IMR-90 (cell line): Measurements from ENCODE around the gene LRRC61. TPM values are rescaled to one million over a fixed set of nuclear protein-coding genes. Genes with fewer than 3 reads are reported as not detected.
A peak's percentile ranks its signal among the peaks of the same experiment; 100 is the strongest.

Source experiments
- ATAC-seq: fragments of 200-7000 bp; cut with Tn5 transposase; 2 replicates; pipeline ENCODE4 v1.9.1; 2020; ENCODE audit warnings: low read depth, mild to moderate bottlenecking, moderate library complexity
- BruUV-seq: library from RNA; stranded (reverse); fragments of 400-500 nt; replicated peaks from 2 replicates; lab custom pipeline; 2021; lab: Mats Ljungman, UMichigan
- CTCF ChIA-PET: fragments of 300-600 bp; formaldehyde crosslinking; extraction: SDS; loops from one replicate; lab custom pipeline; 2021; ENCODE audit warnings: antibody characterized with exemption; lab: Yijun Ruan, JAX
- POLR2A ChIA-PET: fragments of 300-600 bp; sonication (Branson Sonifier 250); formaldehyde crosslinking; loops from one replicate; lab custom pipeline; 2022; ENCODE audit warnings: antibody characterized with exemption; ENCODE audit not compliant: unreplicated experiment; lab: Charles Lee
- DNase-seq: peaks from one replicate; pipeline ENCODE4 v3.0.0; 2013
- H2AFZ ChIP-seq: replicated peaks from 2 replicates; pipeline ENCODE3; 2013; ENCODE audit warnings: low read length, mild to moderate bottlenecking; ENCODE audit not compliant: poor library complexity
- H2AK5ac ChIP-seq: 2 replicates; pipeline ENCODE4 v1.6.1; 2013; ENCODE audit warnings: low read depth, low read length, inconsistent platforms
- H2AK9ac ChIP-seq: replicated peaks from 2 replicates; pipeline ENCODE3; 2013; ENCODE audit warnings: mild to moderate bottlenecking, low read depth, low read length, moderate library complexity; ENCODE audit not compliant: poor library complexity
- H2BK120ac ChIP-seq: 2 replicates; pipeline ENCODE4 v1.6.1; 2013; ENCODE audit warnings: low read depth, low read length, inconsistent platforms
- H2BK15ac ChIP-seq: 3 replicates; pipeline ENCODE4 v1.6.1; 2013; ENCODE audit warnings: low read depth, low read length, inconsistent platforms
- H2BK20ac ChIP-seq: 2 replicates; pipeline ENCODE4 v1.6.1; 2013; ENCODE audit warnings: low read depth, mild to moderate bottlenecking, inconsistent platforms, low read length, moderate library complexity
- H2BK5ac ChIP-seq: 2 replicates; pipeline ENCODE4 v1.6.1; 2013; ENCODE audit warnings: mild to moderate bottlenecking, low read depth, low read length, inconsistent platforms; ENCODE audit not compliant: poor library complexity, severe bottlenecking
- H3K14ac ChIP-seq: replicated peaks from 2 replicates; pipeline ENCODE4 v1.6.1; 2013; ENCODE audit warnings: low read depth, low read length, inconsistent platforms
- H3K18ac ChIP-seq: 2 replicates; pipeline ENCODE4 v1.6.1; 2013; ENCODE audit warnings: low read depth, low read length, control low read depth
- H3K23ac ChIP-seq: 2 replicates; pipeline ENCODE4 v1.6.1; 2013; ENCODE audit warnings: low read depth, low read length, inconsistent platforms
- H3K27ac ChIP-seq: 2 replicates; pipeline ENCODE4 v1.5.1; 2013; ENCODE audit warnings: mild to moderate bottlenecking, control low read depth, low read length; ENCODE audit not compliant: insufficient read depth
- H3K27me3 ChIP-seq: 2 replicates; pipeline ENCODE4 v1.6.1; 2013; ENCODE audit warnings: low read length; ENCODE audit not compliant: control insufficient read depth, insufficient read depth
- H3K36me3 ChIP-seq: 2 replicates; pipeline ENCODE4 v1.6.1; 2013; ENCODE audit warnings: low read length, mixed read lengths; ENCODE audit not compliant: control insufficient read depth, insufficient read depth
- H3K4ac ChIP-seq: 2 replicates; pipeline ENCODE4 v1.6.1; 2013; ENCODE audit warnings: low read depth, low read length, inconsistent platforms
- H3K4me1 ChIP-seq: 2 replicates; pipeline ENCODE4 v1.6.1; 2013; ENCODE audit warnings: low read length, mixed read lengths; ENCODE audit not compliant: control insufficient read depth, insufficient read depth
- H3K4me2 ChIP-seq: 2 replicates; pipeline ENCODE4 v1.6.1; 2013; ENCODE audit warnings: low read depth, mild to moderate bottlenecking, control low read depth, low read length, moderate library complexity
- H3K4me3 ChIP-seq: 2 replicates; pipeline ENCODE4 v1.5.1; 2013; ENCODE audit warnings: low read depth, mild to moderate bottlenecking, control low read depth, low read length, moderate library complexity; ENCODE audit not compliant: insufficient read depth
- H3K56ac ChIP-seq: 2 replicates; pipeline ENCODE4 v1.6.1; 2013; ENCODE audit warnings: low read length, inconsistent platforms; ENCODE audit not compliant: insufficient read depth; ENCODE audit errors: extremely low read depth
- H3K79me1 ChIP-seq, 2 experiments: 2 replicates each; pipeline ENCODE4 v1.6.1; 2013; ENCODE audit warnings: low read length in 2 of 2, inconsistent platforms in 1 of 2, low read depth in 1 of 2
- H3K9ac ChIP-seq: 2 replicates; pipeline ENCODE4 v1.6.1; 2013; ENCODE audit warnings: low read depth, low read length, control low read depth
- H3K9me1 ChIP-seq: 2 replicates; pipeline ENCODE4 v1.6.1; 2013; ENCODE audit warnings: low read length, inconsistent platforms; ENCODE audit not compliant: insufficient read depth
- H3K9me3 ChIP-seq: 2 replicates; pipeline ENCODE4 v1.6.1; 2013; ENCODE audit warnings: low read length; ENCODE audit not compliant: control insufficient read depth, insufficient read depth
- H4K20me1 ChIP-seq: 2 replicates; pipeline ENCODE4 v1.6.1; 2013; ENCODE audit warnings: low read length, inconsistent platforms; ENCODE audit not compliant: insufficient read depth
- H4K5ac ChIP-seq: 2 replicates; pipeline ENCODE4 v1.6.1; 2013; ENCODE audit warnings: mild to moderate bottlenecking, low read depth, low read length, control low read depth
- H4K8ac ChIP-seq, 2 experiments: 2 replicates each; pipeline ENCODE4 v1.6.1; 2013; ENCODE audit warnings: low read depth in 2 of 2, low read length in 2 of 2, control low read depth in 1 of 2, inconsistent platforms in 1 of 2
- H4K91ac ChIP-seq: 2 replicates; pipeline ENCODE4 v1.6.1; 2013; ENCODE audit warnings: low read depth, low read length, inconsistent platforms; ENCODE audit not compliant: insufficient read depth
- BHLHE40 ChIP-seq: fragments of 150-350 bp; IDR thresholded peaks from 2 replicates; pipeline ENCODE4 v1.6.1; 2016; ENCODE audit warnings: mild to moderate bottlenecking, low read depth, low read length
- CEBPB ChIP-seq: IDR thresholded peaks from 2 replicates; pipeline ENCODE4 v1.6.1; 2012; ENCODE audit warnings: low read depth, low read length, improper control_type of control experiment
- CHD1 ChIP-seq: IDR thresholded peaks from 2 replicates; pipeline ENCODE4 v1.6.1; 2012; ENCODE audit warnings: low read depth, low read length, improper control_type of control experiment
- FOS ChIP-seq: fragments of 150-350 bp; IDR thresholded peaks from 2 replicates; pipeline ENCODE4 v1.6.1; 2016; ENCODE audit warnings: low read depth, low read length
- MAFK ChIP-seq: IDR thresholded peaks from 2 replicates; pipeline ENCODE4 v1.6.1; 2012; ENCODE audit warnings: low read depth, low read length, improper control_type of control experiment
- MAZ ChIP-seq: IDR thresholded peaks from 2 replicates; pipeline ENCODE4 v1.6.1; 2012; ENCODE audit warnings: low read depth, mild to moderate bottlenecking, low read length, improper control_type of control experiment, moderate library complexity, borderline replicate concordance
- MXI1 ChIP-seq: IDR thresholded peaks from 2 replicates; pipeline ENCODE4 v1.6.1; 2012; ENCODE audit warnings: low read depth, mild to moderate bottlenecking, low read length, moderate library complexity, borderline replicate concordance
- POLR2A ChIP-seq: IDR thresholded peaks from 2 replicates; pipeline ENCODE4 v1.6.1; 2012; ENCODE audit warnings: mild to moderate bottlenecking, low read depth, low read length
- RCOR1 ChIP-seq: IDR thresholded peaks from 2 replicates; pipeline ENCODE4 v1.6.1; 2012; ENCODE audit warnings: mild to moderate bottlenecking, low read length, improper control_type of control experiment; ENCODE audit not compliant: insufficient replicate concordance
- RFX5 ChIP-seq: IDR thresholded peaks from 2 replicates; pipeline ENCODE4 v1.8.0; 2012; ENCODE audit warnings: low read depth, mild to moderate bottlenecking, low read length, moderate library complexity
- WGBS, 2 experiments: methylation state at CpG; one replicate each; pipeline versions ENCODE4 v1.1.5 to v1.1.7; 2013; ENCODE audit warnings: missing lambda C conversion rate in 2 of 2; ENCODE audit not compliant: insufficient read length in 1 of 2; ENCODE audit errors: extremely low coverage in 2 of 2; 5-methylcytosine and 5-hydroxymethylcytosine counted together
- dilution Hi-C: fragments of 300-500 bp; cut with HindIII; formaldehyde crosslinking; loops from one replicate; pipeline ENCODE4 v1.14.3; 2018; ENCODE audit warnings: low sequenced_read_pairs; ENCODE audit not compliant: unreplicated experiment
- in situ Hi-C: fragments of 300-500 bp; cut with MboI; formaldehyde crosslinking; loops from 3 replicates; pipeline ENCODE4 v1.14.3; 2019; ENCODE audit warnings: low sequenced_read_pairs, inconsistent platforms, mixed read lengths
- intact Hi-C: fragments of 100-400 bp; cut with micrococcal nuclease; formaldehyde crosslinking; loops from 2 replicates; pipeline ENCODE4 v1.10.0; 2022
- polyA plus RNA-seq, 3 experiments: library from polyadenylated mRNA; depleted of rRNA; stranded (reverse); fragments of >200 nt; gene quantifications; 2 replicates each; pipeline ENCODE4 v1.2.3, GENCODE V29; 2012; ENCODE audit warnings: low replicate concordance in 1 of 3
- total RNA-seq: library from RNA; depleted of rRNA; stranded (reverse); fragments of >200 nt; gene quantifications from 2 replicates; pipeline ENCODE4 v1.2.3, GENCODE V29; 2012
- TF ChIP-seq, protein P1 (sequence below): fragments of 150-350 bp; IDR thresholded peaks from 2 replicates; pipeline ENCODE4 v1.6.1; 2017; ENCODE audit warnings: mild to moderate bottlenecking, antibody characterized with exemption, low read length, low read depth
- TF ChIP-seq, protein P2 (sequence below): fragments of 150-350 bp; IDR thresholded peaks from 2 replicates; pipeline ENCODE4 v1.6.1; 2016; ENCODE audit warnings: low read depth, mild to moderate bottlenecking, low read length, moderate library complexity, borderline replicate concordance
- TF ChIP-seq, protein P3 (sequence below): conservative IDR thresholded peaks from 2 replicates; pipeline ENCODE4 v1.5.1; 2012; ENCODE audit warnings: mild to moderate bottlenecking, low read depth, low read length, improper control_type of control experiment

Gene LRRC61
- total and polyA plus RNA-seq, 2 of the 4 experiments (the other 2 are of a cell fraction): 0.07 TPM; not detected in 1

DNA sequence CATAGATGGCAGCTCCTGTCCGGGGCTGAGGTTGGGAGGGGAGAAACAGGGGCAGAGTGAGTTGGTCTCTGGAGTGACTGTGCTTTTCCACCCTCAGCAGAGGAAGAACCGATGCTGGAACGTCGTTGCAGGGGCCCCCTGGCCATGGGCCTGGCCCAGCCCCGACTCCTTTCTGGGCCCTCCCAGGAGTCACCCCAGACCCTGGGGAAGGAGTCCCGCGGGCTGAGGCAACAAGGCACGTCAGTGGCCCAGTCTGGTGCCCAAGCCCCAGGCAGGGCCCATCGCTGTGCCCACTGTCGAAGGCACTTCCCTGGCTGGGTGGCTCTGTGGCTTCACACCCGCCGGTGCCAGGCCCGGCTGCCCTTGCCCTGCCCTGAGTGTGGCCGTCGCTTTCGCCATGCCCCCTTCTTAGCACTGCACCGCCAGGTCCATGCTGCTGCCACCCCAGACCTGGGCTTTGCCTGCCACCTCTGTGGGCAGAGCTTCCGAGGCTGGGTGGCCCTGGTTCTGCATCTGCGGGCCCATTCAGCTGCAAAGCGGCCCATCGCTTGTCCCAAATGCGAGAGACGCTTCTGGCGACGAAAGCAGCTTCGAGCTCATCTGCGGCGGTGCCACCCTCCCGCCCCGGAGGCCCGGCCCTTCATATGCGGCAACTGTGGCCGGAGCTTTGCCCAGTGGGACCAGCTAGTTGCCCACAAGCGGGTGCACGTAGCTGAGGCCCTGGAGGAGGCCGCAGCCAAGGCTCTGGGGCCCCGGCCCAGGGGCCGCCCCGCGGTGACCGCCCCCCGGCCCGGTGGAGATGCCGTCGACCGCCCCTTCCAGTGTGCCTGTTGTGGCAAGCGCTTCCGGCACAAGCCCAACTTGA, 48.2 kb downstream of the LRRC61 start:
- Histone ChIP-seq H4K91ac (no peak overlapping the region), H3K9me1 (no peaks in the 10 kb centered on the region; the same call in 1 of the 2 replicates), H3K4me2 (no peak overlapping the region; the same call in 1 of the 2 replicates), H3K4me1 (peaks cover 18% of the 10 kb centered on the region), H3K4me3 (no peak overlapping the region), H3K4ac (peak overlapping the region; percentile 67), H3K79me1 (peaks cover 21 to 44% of the 10 kb centered on the region in 2 experiments; a peak in 3 of 4 replicates), H2AK5ac (no peak overlapping the region), H2BK15ac (no peak overlapping the region), H2BK120ac (no peak overlapping the region), H4K8ac (0 out of 4 replicates have a peak overlapping the region, but pooled peaks of 1 of the 2 experiments have one; percentile 5), H3K23ac (no peak overlapping the region), H2BK20ac (no peak overlapping the region; the same call in 1 of the 2 replicates), H4K5ac (no peak overlapping the region), H4K20me1 (peaks cover 9% of the 10 kb centered on the region), H2BK5ac (peak overlapping the region; percentile 31), H3K27ac (peak overlapping the region; percentile 63; the same call in 1 of the 2 replicates), H3K14ac (no peak overlapping the region), H3K9me3 (no peaks in the 10 kb centered on the region), H3K9ac (peak overlapping the region; percentile 20; the same call in 1 of the 2 replicates), H3K27me3 (no peaks in the 10 kb centered on the region), H2AK9ac (peak overlapping the region; percentile 80), H3K18ac (no peak overlapping the region), H2AFZ (peak overlapping the region; percentile 54), H3K56ac (no peak overlapping the region), H3K36me3 (peaks cover 38% of the 10 kb centered on the region)
- 92% methylated on average over 33 of the region's 48 CpGs; no CpG with 5 or more reads in 1 of the 2 experiments for WGBS, 2 experiments
- ChIA-PET POLR2A (interaction anchor here (0.5 kb wide), 1 partner anchor 18 kb away, joined by 3 read pairs; no protein-coding TSS in a partner anchor), CTCF (interaction anchor here (0.5 to 1.2 kb wide), 3 partner anchors 15 to 28 kb away, joined by 3 read pairs; no protein-coding TSS in a partner anchor)
- ATAC-seq: no peak
- dilution Hi-C loops (no loop called here), intact Hi-C loops (no loop called here), in situ Hi-C loops (no loop called here)
- DNase-seq: no peak
- no TSS peak for BruUV-seq
- TF ChIP-seq, protein P1, sequence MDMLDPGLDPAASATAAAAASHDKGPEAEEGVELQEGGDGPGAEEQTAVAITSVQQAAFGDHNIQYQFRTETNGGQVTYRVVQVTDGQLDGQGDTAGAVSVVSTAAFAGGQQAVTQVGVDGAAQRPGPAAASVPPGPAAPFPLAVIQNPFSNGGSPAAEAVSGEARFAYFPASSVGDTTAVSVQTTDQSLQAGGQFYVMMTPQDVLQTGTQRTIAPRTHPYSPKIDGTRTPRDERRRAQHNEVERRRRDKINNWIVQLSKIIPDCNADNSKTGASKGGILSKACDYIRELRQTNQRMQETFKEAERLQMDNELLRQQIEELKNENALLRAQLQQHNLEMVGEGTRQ: no peak
- no peak for TF ChIP-seq BHLHE40
- no peak for TF ChIP-seq MAZ
- TF ChIP-seq CEBPB: no peak
- no peak for TF ChIP-seq MAFK
- no peak for TF ChIP-seq RCOR1
- no peak for TF ChIP-seq MXI1
- TF ChIP-seq FOS: no peak
- TF ChIP-seq RFX5: no peak
- TF ChIP-seq CHD1: no peak
- TF ChIP-seq, protein P2, sequence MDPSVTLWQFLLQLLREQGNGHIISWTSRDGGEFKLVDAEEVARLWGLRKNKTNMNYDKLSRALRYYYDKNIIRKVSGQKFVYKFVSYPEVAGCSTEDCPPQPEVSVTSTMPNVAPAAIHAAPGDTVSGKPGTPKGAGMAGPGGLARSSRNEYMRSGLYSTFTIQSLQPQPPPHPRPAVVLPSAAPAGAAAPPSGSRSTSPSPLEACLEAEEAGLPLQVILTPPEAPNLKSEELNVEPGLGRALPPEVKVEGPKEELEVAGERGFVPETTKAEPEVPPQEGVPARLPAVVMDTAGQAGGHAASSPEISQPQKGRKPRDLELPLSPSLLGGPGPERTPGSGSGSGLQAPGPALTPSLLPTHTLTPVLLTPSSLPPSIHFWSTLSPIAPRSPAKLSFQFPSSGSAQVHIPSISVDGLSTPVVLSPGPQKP: no peak
- no peak for TF ChIP-seq POLR2A
- TF ChIP-seq, protein P3, sequence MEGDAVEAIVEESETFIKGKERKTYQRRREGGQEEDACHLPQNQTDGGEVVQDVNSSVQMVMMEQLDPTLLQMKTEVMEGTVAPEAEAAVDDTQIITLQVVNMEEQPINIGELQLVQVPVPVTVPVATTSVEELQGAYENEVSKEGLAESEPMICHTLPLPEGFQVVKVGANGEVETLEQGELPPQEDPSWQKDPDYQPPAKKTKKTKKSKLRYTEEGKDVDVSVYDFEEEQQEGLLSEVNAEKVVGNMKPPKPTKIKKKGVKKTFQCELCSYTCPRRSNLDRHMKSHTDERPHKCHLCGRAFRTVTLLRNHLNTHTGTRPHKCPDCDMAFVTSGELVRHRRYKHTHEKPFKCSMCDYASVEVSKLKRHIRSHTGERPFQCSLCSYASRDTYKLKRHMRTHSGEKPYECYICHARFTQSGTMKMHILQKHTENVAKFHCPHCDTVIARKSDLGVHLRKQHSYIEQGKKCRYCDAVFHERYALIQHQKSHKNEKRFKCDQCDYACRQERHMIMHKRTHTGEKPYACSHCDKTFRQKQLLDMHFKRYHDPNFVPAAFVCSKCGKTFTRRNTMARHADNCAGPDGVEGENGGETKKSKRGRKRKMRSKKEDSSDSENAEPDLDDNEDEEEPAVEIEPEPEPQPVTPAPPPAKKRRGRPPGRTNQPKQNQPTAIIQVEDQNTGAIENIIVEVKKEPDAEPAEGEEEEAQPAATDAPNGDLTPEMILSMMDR: no peak
